HepG2 (cell line): Measurements from ENCODE around the gene EFL1. TPM values are rescaled to one million over a fixed set of nuclear protein-coding genes. Genes with fewer than 3 reads are reported as not detected.

Experiments
- ATAC-seq: fragments of 200-7000 bp; cut with Tn5 transposase; 3 replicates; pipeline ENCODE4 v1.9.1; 2020; ENCODE audit warnings: mild to moderate bottlenecking, moderate library complexity
- BruUV-seq: library from RNA; stranded (reverse); fragments of 400-500 nt; replicated peaks from 2 replicates; lab custom pipeline; 2021; lab: Mats Ljungman, UMichigan
- CTCF ChIA-PET: fragments of 300-600 bp; formaldehyde crosslinking; extraction: SDS; loops from one replicate; lab custom pipeline; 2021; ENCODE audit warnings: low total read pairs, inconsistent platforms, low intra/inter-chr PET ratio; lab: Yijun Ruan, JAX
- POLR2A ChIA-PET: fragments of 350-600 bp; sonication (Branson Sonifier 250); formaldehyde crosslinking; loops from one replicate; lab custom pipeline; 2020; ENCODE audit warnings: antibody characterized with exemption, inconsistent platforms; lab: Yijun Ruan, JAX
- DNase-seq: peaks from one replicate; pipeline ENCODE4 v3.0.0-alpha.2; 2015; ENCODE audit warnings: low spot score
- FAIRE-seq: peaks from 3 replicates; lab custom pipeline; 2011; peaks lifted over from hg19 to GRCh38; lab: Jason Lieb, UNC
- H2AFZ ChIP-seq: one replicate; pipeline ENCODE4 v1.6.1; 2011; ENCODE audit warnings: low read length, inconsistent platforms
- H3K27ac ChIP-seq: fragments of 300-600 bp; 3 replicates; pipeline ENCODE4 v1.8.0; 2011; ENCODE audit warnings: mixed run types, mild to moderate bottlenecking, mixed read lengths, low read length, inconsistent platforms; ENCODE audit not compliant: insufficient read depth; ENCODE audit errors: extremely low read length
- H3K27me3 ChIP-seq, 2 experiments: fragments of 200-600 bp in 1 of 2; 2 replicates in 1 of 2; 3 replicates in 1 of 2; pipeline versions ENCODE4 v1.6.0 to v1.8.0; 2011; ENCODE audit warnings: low read length in 2 of 2, mild to moderate bottlenecking in 2 of 2, moderate library complexity in 2 of 2, inconsistent platforms in 1 of 2; ENCODE audit not compliant: insufficient read depth in 2 of 2, control insufficient read depth in 1 of 2
- H3K36me3 ChIP-seq, 2 experiments: fragments of 200-600 bp in 1 of 2; replicated peaks in 1 of 2; 2 replicates in 1 of 2; 3 replicates in 1 of 2; pipeline versions ENCODE4 v1.5.1 to v1.8.0; 2011; ENCODE audit warnings: low read length in 2 of 2, inconsistent platforms in 1 of 2; ENCODE audit not compliant: insufficient read depth in 2 of 2, control insufficient read depth in 1 of 2
- H3K4me1 ChIP-seq: 2 replicates; pipeline ENCODE4 v1.5.1; 2012; ENCODE audit warnings: low read length, inconsistent platforms; ENCODE audit not compliant: insufficient read depth
- H3K4me2 ChIP-seq: 2 replicates; pipeline ENCODE4 v1.6.0; 2011; ENCODE audit warnings: low read depth, low read length, inconsistent platforms
- H3K4me3 ChIP-seq, 3 experiments: fragments of 200-600 bp in 1 of 3; sonication (generic), shearing (Covaris generic) in 1 of 3; replicated peaks in 1 of 3; 2 replicates each; pipeline ENCODE4 v1.5.1; 2011 to 2016; ENCODE audit warnings: low read length in 3 of 3, inconsistent platforms in 2 of 3, low read depth in 2 of 3, mild to moderate bottlenecking in 2 of 3, control low read depth in 1 of 3, mixed read lengths in 1 of 3; ENCODE audit not compliant: insufficient read depth in 1 of 3
- H3K79me2 ChIP-seq: one replicate; pipeline ENCODE4 v1.6.1; 2011; ENCODE audit warnings: low read length, inconsistent platforms; ENCODE audit not compliant: insufficient read depth
- H3K9ac ChIP-seq: 2 replicates; pipeline ENCODE4 v1.6.0; 2011; ENCODE audit warnings: mild to moderate bottlenecking, low read depth, low read length, inconsistent platforms; ENCODE audit not compliant: insufficient read depth
- H3K9me3 ChIP-seq: 2 replicates; pipeline ENCODE4 v1.5.1; 2012; ENCODE audit warnings: mild to moderate bottlenecking, low read length
- H4K20me1 ChIP-seq: 2 replicates; pipeline ENCODE4 v1.6.0; 2011; ENCODE audit warnings: inconsistent platforms, mild to moderate bottlenecking, low read length, moderate library complexity; ENCODE audit not compliant: insufficient read depth
- CENPX ChIP-seq: sonication (generic); formaldehyde crosslinking; IDR thresholded peaks from 2 replicates; pipeline ENCODE4 v1.9.0; 2021; ENCODE audit warnings: mild to moderate bottlenecking, missing genetic modification reagents, moderate library complexity
- DNMT1 ChIP-seq: sonication (generic); formaldehyde crosslinking; IDR thresholded peaks from 2 replicates; pipeline ENCODE4 v1.5.1; 2020; ENCODE audit warnings: mild to moderate bottlenecking, missing genetic modification reagents
- HOXA9 ChIP-seq: sonication (generic); formaldehyde crosslinking; IDR thresholded peaks from 2 replicates; pipeline ENCODE4 v1.8.1; 2022; ENCODE audit warnings: missing genetic modification reagents, mild to moderate bottlenecking, moderate library complexity, borderline replicate concordance
- IKZF1 ChIP-seq: fragments of 450-650 bp; IDR thresholded peaks from 2 replicates; pipeline ENCODE4 v1.7.1; 2016
- KDM1A ChIP-seq: IDR thresholded peaks from 2 replicates; pipeline ENCODE4 v1.6.1; 2016; ENCODE audit warnings: missing compliant biosample characterization
- MEIS2 ChIP-seq: sonication (generic); formaldehyde crosslinking; IDR thresholded peaks from 2 replicates; pipeline ENCODE4 v1.9.0; 2021; ENCODE audit warnings: mild to moderate bottlenecking, missing genetic modification reagents
- ZFAT ChIP-seq: sonication (generic); formaldehyde crosslinking; conservative IDR thresholded peaks from 2 replicates; pipeline ENCODE4 v1.8.1; 2023; ENCODE audit warnings: missing genetic modification reagents, inconsistent platforms
- ZNF335 ChIP-seq: sonication (generic); formaldehyde crosslinking; IDR thresholded peaks from 2 replicates; pipeline ENCODE4 v1.4.0; 2020; ENCODE audit warnings: missing genetic modification reagents
- ZNF747 ChIP-seq: sonication (generic); formaldehyde crosslinking; IDR thresholded peaks from 2 replicates; pipeline ENCODE4 v1.8.1; 2023; ENCODE audit warnings: missing genetic modification reagents, mild to moderate bottlenecking, borderline replicate concordance
- WGBS: methylation state at CpG from one replicate; pipeline ENCODE4 v1.1.6; 2017; ENCODE audit warnings: low lambda C conversion rate; 5-methylcytosine and 5-hydroxymethylcytosine counted together
- in situ Hi-C: cut with HindIII; loops from 2 replicates; pipeline ENCODE4 v1.10.0; 2017; ENCODE audit warnings: low pct_unique_long_range_greater_than_20kb; ENCODE audit not compliant: extremely low pct_ligation_motif_present
- intact Hi-C: fragments of 100-400 bp; cut with micrococcal nuclease; formaldehyde crosslinking; loops from one replicate; pipeline ENCODE4 v1.10.0; 2022; ENCODE audit not compliant: unreplicated experiment
- polyA plus RNA-seq, 8 experiments: library from polyadenylated mRNA; depleted of rRNA in 3 of 8; stranded (reverse) in 7 of 8; unstranded in 1 of 8; fragments of >200 nt; fragmentation: Illumina TruSeq in 4 of 8; extraction: Trizol in 4 of 8; gene quantifications; 2 replicates each; pipeline versions ENCODE4 v1.2.1 to v1.2.3, GENCODE V29; 2011 to 2016; ENCODE audit warnings: low read depth in 4 of 8, missing spikeins in 1 of 8, mixed read lengths in 1 of 8; ENCODE audit not compliant: insufficient read depth in 1 of 8
- total RNA-seq, 5 experiments: library from RNA; depleted of rRNA; stranded (reverse); fragments of >200 nt; fragmentation: Illumina TruSeq; extraction: Trizol; gene quantifications; 2 replicates each; pipeline ENCODE4 v1.2.3, GENCODE V29; 2016; ENCODE audit warnings: low read depth in 1 of 5
- TF ChIP-seq, protein P1 (sequence below): sonication (generic); formaldehyde crosslinking; IDR thresholded peaks from 2 replicates; pipeline ENCODE4 v1.4.0; 2020; ENCODE audit warnings: missing genetic modification reagents
- TF ChIP-seq, protein P2 (sequence below): sonication (generic); formaldehyde crosslinking; IDR thresholded peaks from 2 replicates; pipeline ENCODE4 v1.4.0; 2020; ENCODE audit warnings: mild to moderate bottlenecking, missing genetic modification reagents
- TF ChIP-seq, protein P3 (sequence below): sonication (generic); formaldehyde crosslinking; IDR thresholded peaks from 2 replicates; pipeline ENCODE4 v1.8.0; 2022; ENCODE audit warnings: mild to moderate bottlenecking, missing genetic modification reagents, borderline replicate concordance

The EFL1 gene
- total and polyA plus RNA-seq, 2 of the 13 experiments (the other 11 are each of a cell fraction or from before 2014, with no cell fraction given), result 6.4 to 12.0 TPM

DNA sequence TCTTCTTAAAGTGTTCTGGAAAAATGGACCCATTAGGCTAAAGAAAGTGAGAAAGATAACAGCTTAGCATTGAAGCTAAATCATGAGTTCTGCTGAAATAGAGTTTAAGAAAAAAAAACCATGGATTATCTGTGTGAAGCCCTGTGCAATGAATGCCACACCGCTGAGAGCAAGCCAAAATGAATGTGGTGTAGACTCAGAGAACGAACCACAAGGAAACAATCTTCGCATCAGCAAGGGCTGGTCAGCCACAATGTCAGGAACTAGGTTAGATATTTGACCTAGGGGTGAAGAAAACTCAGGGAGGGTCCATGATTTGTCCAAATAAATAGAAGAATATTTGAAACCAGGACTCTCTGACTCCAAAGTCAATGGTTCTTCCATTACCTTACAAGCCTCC lies 125.3 kb downstream of the EFL1 start (continued):
- TF ChIP-seq, protein P1, sequence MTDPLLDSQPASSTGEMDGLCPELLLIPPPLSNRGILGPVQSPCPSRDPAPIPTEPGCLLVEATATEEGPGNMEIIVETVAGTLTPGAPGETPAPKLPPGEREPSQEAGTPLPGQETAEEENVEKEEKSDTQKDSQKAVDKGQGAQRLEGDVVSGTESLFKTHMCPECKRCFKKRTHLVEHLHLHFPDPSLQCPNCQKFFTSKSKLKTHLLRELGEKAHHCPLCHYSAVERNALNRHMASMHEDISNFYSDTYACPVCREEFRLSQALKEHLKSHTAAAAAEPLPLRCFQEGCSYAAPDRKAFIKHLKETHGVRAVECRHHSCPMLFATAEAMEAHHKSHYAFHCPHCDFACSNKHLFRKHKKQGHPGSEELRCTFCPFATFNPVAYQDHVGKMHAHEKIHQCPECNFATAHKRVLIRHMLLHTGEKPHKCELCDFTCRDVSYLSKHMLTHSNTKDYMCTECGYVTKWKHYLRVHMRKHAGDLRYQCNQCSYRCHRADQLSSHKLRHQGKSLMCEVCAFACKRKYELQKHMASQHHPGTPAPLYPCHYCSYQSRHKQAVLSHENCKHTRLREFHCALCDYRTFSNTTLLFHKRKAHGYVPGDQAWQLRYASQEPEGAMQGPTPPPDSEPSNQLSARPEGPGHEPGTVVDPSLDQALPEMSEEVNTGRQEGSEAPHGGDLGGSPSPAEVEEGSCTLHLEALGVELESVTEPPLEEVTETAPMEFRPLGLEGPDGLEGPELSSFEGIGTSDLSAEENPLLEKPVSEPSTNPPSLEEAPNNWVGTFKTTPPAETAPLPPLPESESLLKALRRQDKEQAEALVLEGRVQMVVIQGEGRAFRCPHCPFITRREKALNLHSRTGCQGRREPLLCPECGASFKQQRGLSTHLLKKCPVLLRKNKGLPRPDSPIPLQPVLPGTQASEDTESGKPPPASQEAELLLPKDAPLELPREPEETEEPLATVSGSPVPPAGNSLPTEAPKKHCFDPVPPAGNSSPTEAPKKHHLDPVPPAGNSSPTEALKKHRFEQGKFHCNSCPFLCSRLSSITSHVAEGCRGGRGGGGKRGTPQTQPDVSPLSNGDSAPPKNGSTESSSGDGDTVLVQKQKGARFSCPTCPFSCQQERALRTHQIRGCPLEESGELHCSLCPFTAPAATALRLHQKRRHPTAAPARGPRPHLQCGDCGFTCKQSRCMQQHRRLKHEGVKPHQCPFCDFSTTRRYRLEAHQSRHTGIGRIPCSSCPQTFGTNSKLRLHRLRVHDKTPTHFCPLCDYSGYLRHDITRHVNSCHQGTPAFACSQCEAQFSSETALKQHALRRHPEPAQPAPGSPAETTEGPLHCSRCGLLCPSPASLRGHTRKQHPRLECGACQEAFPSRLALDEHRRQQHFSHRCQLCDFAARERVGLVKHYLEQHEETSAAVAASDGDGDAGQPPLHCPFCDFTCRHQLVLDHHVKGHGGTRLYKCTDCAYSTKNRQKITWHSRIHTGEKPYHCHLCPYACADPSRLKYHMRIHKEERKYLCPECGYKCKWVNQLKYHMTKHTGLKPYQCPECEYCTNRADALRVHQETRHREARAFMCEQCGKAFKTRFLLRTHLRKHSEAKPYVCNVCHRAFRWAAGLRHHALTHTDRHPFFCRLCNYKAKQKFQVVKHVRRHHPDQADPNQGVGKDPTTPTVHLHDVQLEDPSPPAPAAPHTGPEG (CRISPR knock-in tag), result no peak
- no peak for TF ChIP-seq HOXA9 (CRISPR knock-in tag)

DNA sequence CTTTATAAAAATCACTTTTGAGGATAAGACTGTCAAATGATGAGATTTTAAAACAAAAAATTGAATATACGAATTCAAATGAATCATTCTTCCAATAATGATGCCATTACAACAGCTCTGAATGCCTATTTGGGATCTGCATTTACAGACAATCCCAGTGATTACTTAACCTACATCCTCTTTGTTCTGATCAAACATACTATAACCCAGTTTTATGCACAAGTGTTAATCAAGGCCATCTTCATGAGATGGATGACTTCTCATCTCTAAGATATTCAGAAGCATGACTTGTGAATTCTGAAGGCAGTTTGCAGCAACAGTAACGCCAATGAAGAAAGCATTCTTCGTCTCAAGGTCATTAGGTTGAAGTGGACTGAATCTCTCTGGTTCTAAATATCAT lies 126.4 kb downstream of the EFL1 start:
- FAIRE-seq, result no peak
- Histone ChIP-seq H4K20me1 (no peaks in the 10 kb centered on the region), H3K4me1 (no peaks in the 10 kb centered on the region), H3K27me3 (no peaks in the 10 kb centered on the region), H3K4me3 (no peak overlapping the region), H3K4me2 (no peak overlapping the region), H3K27ac (no peak overlapping the region), H3K36me3 (peaks cover 2 to 20% of the 10 kb centered on the region in 2 experiments; a peak in 2 of 5 replicates), H3K79me2 (no peaks in the 10 kb centered on the region), H3K9ac (no peak overlapping the region), H3K9me3 (no peaks in the 10 kb centered on the region), H2AFZ (no peak overlapping the region)
- no peak for ATAC-seq
- intact Hi-C loops (no loop called here), in situ Hi-C loops (no loop called here)
- CTCF ChIA-PET, result no interaction called here
- no TSS peak for BruUV-seq
- WGBS, result 93% methylated on average over 3 of the region's 3 CpGs
- no peak for DNase-seq
- TF ChIP-seq MEIS2 (CRISPR knock-in tag) (no peak), KDM1A (CRISPR knock-in tag) (no peak), IKZF1 (no peak), CENPX (CRISPR knock-in tag) (no peak), DNMT1 (CRISPR knock-in tag) (no peak), ZNF747 (no peak), ZFAT (CRISPR knock-in tag) (no peak), ZNF335 (CRISPR knock-in tag) (no peak)
- TF ChIP-seq, protein P2, sequence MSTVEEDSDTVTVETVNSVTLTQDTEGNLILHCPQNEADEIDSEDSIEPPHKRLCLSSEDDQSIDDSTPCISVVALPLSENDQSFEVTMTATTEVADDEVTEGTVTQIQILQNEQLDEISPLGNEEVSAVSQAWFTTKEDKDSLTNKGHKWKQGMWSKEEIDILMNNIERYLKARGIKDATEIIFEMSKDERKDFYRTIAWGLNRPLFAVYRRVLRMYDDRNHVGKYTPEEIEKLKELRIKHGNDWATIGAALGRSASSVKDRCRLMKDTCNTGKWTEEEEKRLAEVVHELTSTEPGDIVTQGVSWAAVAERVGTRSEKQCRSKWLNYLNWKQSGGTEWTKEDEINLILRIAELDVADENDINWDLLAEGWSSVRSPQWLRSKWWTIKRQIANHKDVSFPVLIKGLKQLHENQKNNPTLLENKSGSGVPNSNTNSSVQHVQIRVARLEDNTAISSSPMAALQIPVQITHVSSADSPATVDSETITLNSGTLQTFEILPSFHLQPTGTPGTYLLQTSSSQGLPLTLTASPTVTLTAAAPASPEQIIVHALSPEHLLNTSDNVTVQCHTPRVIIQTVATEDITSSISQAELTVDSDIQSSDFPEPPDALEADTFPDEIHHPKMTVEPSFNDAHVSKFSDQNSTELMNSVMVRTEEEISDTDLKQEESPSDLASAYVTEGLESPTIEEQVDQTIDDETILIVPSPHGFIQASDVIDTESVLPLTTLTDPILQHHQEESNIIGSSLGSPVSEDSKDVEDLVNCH (CRISPR knock-in tag), result no peak
- TF ChIP-seq, protein P3, sequence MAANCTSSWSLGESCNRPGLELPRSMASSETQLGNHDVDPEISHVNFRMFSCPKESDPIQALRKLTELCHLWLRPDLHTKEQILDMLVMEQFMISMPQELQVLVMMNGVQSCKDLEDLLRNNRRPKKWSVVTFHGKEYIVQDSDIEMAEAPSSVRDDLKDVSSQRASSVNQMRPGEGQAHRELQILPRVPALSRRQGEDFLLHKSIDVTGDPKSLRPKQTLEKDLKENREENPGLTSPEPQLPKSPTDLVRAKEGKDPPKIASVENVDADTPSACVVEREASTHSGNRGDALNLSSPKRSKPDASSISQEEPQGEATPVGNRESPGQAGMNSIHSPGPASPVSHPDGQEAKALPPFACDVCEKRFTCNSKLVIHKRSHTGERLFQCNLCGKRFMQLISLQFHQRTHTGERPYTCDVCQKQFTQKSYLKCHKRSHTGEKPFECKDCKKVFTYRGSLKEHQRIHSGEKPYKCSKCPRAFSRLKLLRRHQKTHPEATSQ, result no peak
- POLR2A ChIA-PET, result no interaction called here
